Liver (tissue), 9 donors: ENCODE data around the gene MCTP1. TPM values are rescaled to one million over a fixed set of nuclear protein-coding genes. Genes with fewer than 3 reads are reported as not detected.

Source experiments
- DNase-seq: peaks from one replicate; pipeline ENCODE4 v3.0.0-alpha.2; 2017; ENCODE audit warnings: low spot score
- H3K27ac ChIP-seq, 2 donors: one replicate each; pipeline ENCODE4 v1.7.0; 2013; ENCODE audit warnings: inconsistent platforms in 2 of 2, low read length in 2 of 2, control low read depth in 1 of 2, low read depth in 1 of 2, mild to moderate bottlenecking in 1 of 2
- H3K27me3 ChIP-seq, 4 donors: one replicate each; pipeline versions ENCODE4 v1.6.1 to v1.7.0; 2013; ENCODE audit warnings: low read length in 3 of 4, inconsistent platforms in 1 of 4, mild to moderate bottlenecking in 1 of 4, moderate library complexity in 1 of 4; ENCODE audit not compliant: control insufficient read depth in 4 of 4, insufficient read depth in 4 of 4
- H3K36me3 ChIP-seq, 4 donors: one replicate each; pipeline versions ENCODE4 v1.6.1 to v1.7.0; 2013; ENCODE audit warnings: low read length in 3 of 4, mild to moderate bottlenecking in 3 of 4, low read depth in 1 of 4, moderate library complexity in 1 of 4; ENCODE audit not compliant: control insufficient read depth in 4 of 4, insufficient read depth in 3 of 4
- H3K4me1 ChIP-seq, 4 donors: one replicate each; pipeline versions ENCODE4 v1.6.1 to v1.7.0; 2013; ENCODE audit warnings: low read length in 3 of 4, mild to moderate bottlenecking in 3 of 4, moderate library complexity in 1 of 4; ENCODE audit not compliant: control insufficient read depth in 4 of 4, insufficient read depth in 4 of 4
- H3K4me3 ChIP-seq, 3 donors: one replicate each; pipeline versions ENCODE4 v1.6.1 to v1.7.0; 2013; ENCODE audit warnings: low read length in 3 of 3, control low read depth in 1 of 3, low read depth in 1 of 3, mild to moderate bottlenecking in 1 of 3
- H3K9ac ChIP-seq, 2 donors: one replicate each; pipeline ENCODE4 v1.7.0; 2013; ENCODE audit warnings: low read length in 2 of 2, mild to moderate bottlenecking in 2 of 2, moderate library complexity in 2 of 2, control low read depth in 1 of 2, low read depth in 1 of 2
- H3K9me3 ChIP-seq, 4 donors: one replicate each; pipeline versions ENCODE4 v1.6.1 to v1.7.0; 2013; ENCODE audit warnings: low read length in 3 of 4; ENCODE audit not compliant: control insufficient read depth in 4 of 4
- EGR1 ChIP-seq, 2 donors: IDR thresholded peaks; 2 replicates each; pipeline ENCODE4 v1.6.1; 2016 to 2018; ENCODE audit warnings: antibody characterized with exemption in 2 of 2, low read depth in 2 of 2
- GABPA ChIP-seq, 2 donors: IDR thresholded peaks in 1 of 2; conservative IDR thresholded peaks in 1 of 2; 2 replicates each; pipeline ENCODE4 v1.6.1; 2016; ENCODE audit warnings: antibody characterized with exemption in 2 of 2, mild to moderate bottlenecking in 1 of 2, moderate library complexity in 1 of 2
- HNF4G ChIP-seq: IDR thresholded peaks from 2 replicates; pipeline ENCODE4 v1.6.1; 2016; ENCODE audit warnings: antibody characterized with exemption
- JUND ChIP-seq, 2 donors: IDR thresholded peaks; 2 replicates each; pipeline ENCODE4 v1.6.1; 2016; ENCODE audit warnings: antibody characterized with exemption in 2 of 2
- NR2F2 ChIP-seq: IDR thresholded peaks from 2 replicates; pipeline ENCODE4 v1.6.1; 2016; ENCODE audit warnings: antibody characterized with exemption
- RAD21 ChIP-seq, 2 donors: IDR thresholded peaks; 2 replicates each; pipeline ENCODE4 v1.6.1; 2016; ENCODE audit warnings: antibody characterized with exemption in 2 of 2, mild to moderate bottlenecking in 2 of 2
- RXRA ChIP-seq, 2 donors: IDR thresholded peaks; 2 replicates each; pipeline ENCODE4 v1.6.1; 2017 to 2018; ENCODE audit warnings: antibody characterized with exemption in 2 of 2, mild to moderate bottlenecking in 1 of 2
- SP1 ChIP-seq: IDR thresholded peaks from 2 replicates; pipeline ENCODE4 v1.6.1; 2018; ENCODE audit warnings: antibody characterized with exemption, mild to moderate bottlenecking
- YY1 ChIP-seq: IDR thresholded peaks from 2 replicates; pipeline ENCODE4 v1.6.1; 2016; ENCODE audit warnings: antibody characterized with exemption, mild to moderate bottlenecking
- WGBS: extraction: QIAGEN DNeasy Blood & Tissue Kit; methylation state at CpG from one replicate; pipeline ENCODE4 v1.1.7; 2013; 5-methylcytosine and 5-hydroxymethylcytosine counted together
- polyA plus RNA-seq, 2 donors: library from polyadenylated mRNA; stranded (reverse) in 1 of 2; unstranded in 1 of 2; fragments of 200-250 nt in 1 of 2; fragments of >200 nt in 1 of 2; fragmentation: Nextera tagmentation in 1 of 2; extraction: Ambion mirVana in 1 of 2; gene quantifications; one replicate each; pipeline versions ENCODE4 v1.2.1 to v1.2.3, GENCODE V29; 2013 to 2015
- total RNA-seq, 2 donors: library from RNA; depleted of rRNA; stranded (reverse); fragments of >200 nt; gene quantifications; one replicate each; pipeline ENCODE4 v1.2.3, GENCODE V29; 2014
- TF ChIP-seq, protein P1 (sequence below): IDR thresholded peaks from 2 replicates; pipeline ENCODE4 v1.6.1; 2016; ENCODE audit warnings: antibody characterized with exemption, mild to moderate bottlenecking
- TF ChIP-seq, protein P2 (sequence below): IDR thresholded peaks from 2 replicates; pipeline ENCODE4 v1.6.1; 2016; ENCODE audit warnings: antibody characterized with exemption
- TF ChIP-seq, protein P3 (sequence below): fragments of 150-350 bp; IDR thresholded peaks from 2 replicates; pipeline ENCODE4 v1.5.1; 2017; ENCODE audit warnings: improper control_type of control experiment, low read depth, low read length; ENCODE audit not compliant: missing input control
- donor health status: healthy.
- donor health status: healthy.
- donor health status: healthy.
- donor health status: healthy.
- donor health status: healthy.

The MCTP1 gene
- total and polyA plus RNA-seq, 4 donors: 0.67 to 7.6 (median 4.3) TPM

DNA sequence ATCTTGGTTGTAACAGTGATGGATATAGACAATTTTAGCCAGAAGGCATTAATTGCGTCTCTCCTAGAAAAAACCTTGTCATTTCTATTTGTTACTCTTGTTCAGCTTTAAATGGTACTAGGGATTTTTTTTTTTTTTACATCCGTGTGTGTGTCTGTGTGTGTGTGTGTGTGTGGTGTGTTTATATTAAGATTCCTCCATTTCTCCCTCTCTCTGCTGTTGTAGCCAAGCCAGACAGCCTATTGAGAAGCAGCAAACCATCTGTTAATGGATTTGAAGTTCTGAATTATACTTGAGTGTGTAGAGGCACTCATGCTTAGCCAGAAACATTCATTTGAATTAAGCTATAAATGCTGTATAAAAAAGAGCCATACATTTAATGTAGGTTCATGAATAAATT lies 594.1 kb downstream of the MCTP1 start:
- TF ChIP-seq, protein P1, sequence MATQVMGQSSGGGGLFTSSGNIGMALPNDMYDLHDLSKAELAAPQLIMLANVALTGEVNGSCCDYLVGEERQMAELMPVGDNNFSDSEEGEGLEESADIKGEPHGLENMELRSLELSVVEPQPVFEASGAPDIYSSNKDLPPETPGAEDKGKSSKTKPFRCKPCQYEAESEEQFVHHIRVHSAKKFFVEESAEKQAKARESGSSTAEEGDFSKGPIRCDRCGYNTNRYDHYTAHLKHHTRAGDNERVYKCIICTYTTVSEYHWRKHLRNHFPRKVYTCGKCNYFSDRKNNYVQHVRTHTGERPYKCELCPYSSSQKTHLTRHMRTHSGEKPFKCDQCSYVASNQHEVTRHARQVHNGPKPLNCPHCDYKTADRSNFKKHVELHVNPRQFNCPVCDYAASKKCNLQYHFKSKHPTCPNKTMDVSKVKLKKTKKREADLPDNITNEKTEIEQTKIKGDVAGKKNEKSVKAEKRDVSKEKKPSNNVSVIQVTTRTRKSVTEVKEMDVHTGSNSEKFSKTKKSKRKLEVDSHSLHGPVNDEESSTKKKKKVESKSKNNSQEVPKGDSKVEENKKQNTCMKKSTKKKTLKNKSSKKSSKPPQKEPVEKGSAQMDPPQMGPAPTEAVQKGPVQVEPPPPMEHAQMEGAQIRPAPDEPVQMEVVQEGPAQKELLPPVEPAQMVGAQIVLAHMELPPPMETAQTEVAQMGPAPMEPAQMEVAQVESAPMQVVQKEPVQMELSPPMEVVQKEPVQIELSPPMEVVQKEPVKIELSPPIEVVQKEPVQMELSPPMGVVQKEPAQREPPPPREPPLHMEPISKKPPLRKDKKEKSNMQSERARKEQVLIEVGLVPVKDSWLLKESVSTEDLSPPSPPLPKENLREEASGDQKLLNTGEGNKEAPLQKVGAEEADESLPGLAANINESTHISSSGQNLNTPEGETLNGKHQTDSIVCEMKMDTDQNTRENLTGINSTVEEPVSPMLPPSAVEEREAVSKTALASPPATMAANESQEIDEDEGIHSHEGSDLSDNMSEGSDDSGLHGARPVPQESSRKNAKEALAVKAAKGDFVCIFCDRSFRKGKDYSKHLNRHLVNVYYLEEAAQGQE: no peak
- no peak for TF ChIP-seq JUND (IDR thresholded peaks at IDR 0.05)
- TF ChIP-seq, protein P2, sequence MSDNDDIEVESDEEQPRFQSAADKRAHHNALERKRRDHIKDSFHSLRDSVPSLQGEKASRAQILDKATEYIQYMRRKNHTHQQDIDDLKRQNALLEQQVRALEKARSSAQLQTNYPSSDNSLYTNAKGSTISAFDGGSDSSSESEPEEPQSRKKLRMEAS: no peak
- no peak for TF ChIP-seq HNF4G
- TF ChIP-seq SP1: no peak
- TF ChIP-seq NR2F2: no peak
- TF ChIP-seq, protein P3, sequence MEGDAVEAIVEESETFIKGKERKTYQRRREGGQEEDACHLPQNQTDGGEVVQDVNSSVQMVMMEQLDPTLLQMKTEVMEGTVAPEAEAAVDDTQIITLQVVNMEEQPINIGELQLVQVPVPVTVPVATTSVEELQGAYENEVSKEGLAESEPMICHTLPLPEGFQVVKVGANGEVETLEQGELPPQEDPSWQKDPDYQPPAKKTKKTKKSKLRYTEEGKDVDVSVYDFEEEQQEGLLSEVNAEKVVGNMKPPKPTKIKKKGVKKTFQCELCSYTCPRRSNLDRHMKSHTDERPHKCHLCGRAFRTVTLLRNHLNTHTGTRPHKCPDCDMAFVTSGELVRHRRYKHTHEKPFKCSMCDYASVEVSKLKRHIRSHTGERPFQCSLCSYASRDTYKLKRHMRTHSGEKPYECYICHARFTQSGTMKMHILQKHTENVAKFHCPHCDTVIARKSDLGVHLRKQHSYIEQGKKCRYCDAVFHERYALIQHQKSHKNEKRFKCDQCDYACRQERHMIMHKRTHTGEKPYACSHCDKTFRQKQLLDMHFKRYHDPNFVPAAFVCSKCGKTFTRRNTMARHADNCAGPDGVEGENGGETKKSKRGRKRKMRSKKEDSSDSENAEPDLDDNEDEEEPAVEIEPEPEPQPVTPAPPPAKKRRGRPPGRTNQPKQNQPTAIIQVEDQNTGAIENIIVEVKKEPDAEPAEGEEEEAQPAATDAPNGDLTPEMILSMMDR: no peak
- no peak for TF ChIP-seq GABPA (IDR thresholded peaks at IDR 0.05 in 1 of 2, conservative IDR thresholded peaks at IDR 0.05 in 1 of 2)
- peaks cover 0 to 8% (median 7%) of the 10 kb centered on the region in 4 donors for H3K36me3 ChIP-seq
- no peak for DNase-seq

DNA sequence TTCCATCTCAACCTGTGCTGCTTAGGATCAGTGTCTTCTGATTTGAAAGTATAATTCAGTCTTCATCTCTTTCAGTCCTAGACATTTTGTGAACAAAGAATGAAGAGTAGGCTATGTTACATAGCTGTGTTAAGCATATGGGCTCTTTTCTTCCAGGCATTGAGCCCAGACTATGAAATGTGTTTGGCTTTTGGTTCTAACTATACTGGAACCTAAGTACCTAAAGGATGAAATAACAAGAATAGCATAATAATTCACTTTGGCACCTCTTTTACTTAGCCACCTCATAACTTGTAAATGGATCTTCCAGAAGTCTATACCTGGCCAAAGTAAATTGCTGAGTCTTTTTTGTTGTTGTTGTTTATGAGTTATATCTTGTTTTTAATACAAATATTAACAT lies 595.0 kb downstream of the MCTP1 start:
- H3K9me3 ChIP-seq: no peaks in the 10 kb centered on the region
- DNase-seq: no peak
- H3K9ac ChIP-seq: no peak overlapping the region
- no peak overlapping the region for H3K27ac ChIP-seq
- no peaks in the 10 kb centered on the region for H3K27me3 ChIP-seq
- no peaks in the 10 kb centered on the region for H3K4me1 ChIP-seq
- TF ChIP-seq, protein P1: no peak
- TF ChIP-seq YY1 (no peak), HNF4G (no peak), RAD21 (IDR thresholded peaks at IDR 0.05) (no peak), RXRA (IDR thresholded peaks at IDR 0.05) (no peak), GABPA (IDR thresholded peaks at IDR 0.05 in 1 of 2, conservative IDR thresholded peaks at IDR 0.05 in 1 of 2) (no peak), EGR1 (IDR thresholded peaks at IDR 0.05; ENCODE audit: low read depth in 2 of 2) (no peak), NR2F2 (no peak)
- H3K36me3 ChIP-seq: peaks cover 0 to 6% (median 5%) of the 10 kb centered on the region in 4 donors
- no peak overlapping the region for H3K4me3 ChIP-seq

More for the DNA sequence above, 594.1 kb downstream of the MCTP1 start:
- Histone ChIP-seq H3K27me3 (no peaks in the 10 kb centered on the region), H3K9me3 (no peaks in the 10 kb centered on the region), H3K4me1 (no peaks in the 10 kb centered on the region), H3K4me3 (no peak overlapping the region), H3K9ac (no peak overlapping the region), H3K27ac (no peak overlapping the region)
- WGBS: 90% methylated on average over 2 of the region's 2 CpGs
